HG03571 (cell line): ENCODE results near the gene MKX.

ENCODE experiments used
- ATAC-seq: cut with Tn5 transposase; IDR thresholded peaks from one replicate; pipeline ENCODE4 v1.9.1; 2021; ENCODE audit not compliant: unreplicated experiment

MKX gene

DNA sequence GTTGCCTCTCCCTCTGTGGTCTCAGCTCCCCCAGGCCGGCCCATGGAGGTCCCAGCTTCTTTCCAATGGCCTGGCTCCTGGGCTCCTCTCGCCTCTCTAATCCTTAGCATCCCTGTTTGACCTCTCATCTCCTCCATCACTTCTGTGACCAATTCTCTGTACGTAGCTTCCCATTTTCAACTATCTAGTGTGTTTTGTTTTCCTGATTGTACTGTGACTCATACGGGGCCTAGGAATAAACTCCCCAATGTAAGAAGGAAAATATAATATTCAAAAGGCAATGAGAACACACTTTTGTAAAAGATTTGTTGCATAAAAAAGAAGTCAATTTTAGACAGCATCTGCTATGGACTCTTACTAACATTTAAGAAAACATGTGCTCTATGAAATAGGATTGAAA is 90.3 kb downstream of the MKX start:
- no peak for ATAC-seq

DNA sequence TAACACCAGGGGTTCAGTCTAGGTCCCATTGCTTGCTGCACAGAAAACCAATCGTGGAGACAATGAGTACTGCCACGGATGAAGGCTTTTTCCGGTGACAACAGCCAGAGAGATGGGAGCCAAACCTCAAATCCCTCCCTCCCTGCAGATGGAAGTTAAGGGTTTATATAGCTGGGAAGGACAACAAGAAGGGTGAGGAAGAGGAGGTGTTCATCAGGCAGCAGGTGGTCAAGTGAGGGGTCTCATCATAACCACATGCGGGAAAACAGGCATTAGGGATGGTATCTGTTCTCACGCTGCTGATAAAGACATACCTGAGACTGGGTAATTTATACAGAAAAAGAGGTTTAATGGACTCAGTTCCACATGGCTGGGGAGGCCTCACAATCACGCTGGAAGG is 91.3 kb downstream of the MKX start:
- no peak for ATAC-seq

DNA sequence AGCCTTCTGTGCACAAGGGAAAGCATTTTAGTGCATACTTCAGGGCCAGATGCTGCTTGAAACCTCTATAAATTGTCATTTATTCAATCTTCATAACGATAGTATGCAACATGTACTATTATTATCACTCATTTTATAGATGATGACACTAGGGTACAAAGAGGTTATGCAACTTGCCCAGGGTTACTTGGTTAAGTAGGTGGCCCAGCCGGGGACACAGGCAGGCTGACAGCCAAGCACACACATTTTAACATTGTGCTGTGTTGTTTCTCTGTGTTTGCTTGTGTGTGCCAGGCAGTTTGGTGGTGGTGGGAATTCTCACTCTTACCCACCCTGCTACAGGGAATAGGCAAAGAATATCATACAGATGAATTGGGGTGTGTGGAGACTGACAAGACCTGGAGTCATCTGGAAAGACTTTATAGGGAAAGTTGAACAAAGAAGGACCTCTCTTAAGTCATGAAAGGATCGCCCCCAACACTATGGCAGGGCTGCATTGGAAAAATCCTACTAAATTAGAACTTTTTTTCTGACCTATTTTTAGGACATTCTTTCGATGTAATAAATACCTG is 98.9 kb downstream of the MKX start:
- ATAC-seq = no peak

DNA sequence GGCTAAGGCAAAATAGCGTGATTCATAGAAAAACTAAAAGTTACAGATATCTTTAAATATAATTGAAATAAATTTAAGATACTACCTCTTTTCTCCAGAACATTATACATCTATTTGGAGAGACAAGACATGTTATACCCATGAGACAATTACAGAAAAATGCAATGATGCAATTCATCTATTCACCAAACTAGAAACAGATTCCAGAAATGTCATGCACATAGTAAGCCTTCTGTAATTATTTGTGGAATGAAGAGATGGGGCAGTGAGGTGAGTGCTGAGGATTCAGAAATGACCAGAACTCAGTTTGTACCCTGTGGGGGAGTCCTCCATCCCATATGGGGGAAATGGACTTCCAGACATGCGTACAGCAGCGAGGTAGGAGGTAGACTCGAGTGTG is 99.4 kb downstream of the MKX start:
- no peak for ATAC-seq

DNA sequence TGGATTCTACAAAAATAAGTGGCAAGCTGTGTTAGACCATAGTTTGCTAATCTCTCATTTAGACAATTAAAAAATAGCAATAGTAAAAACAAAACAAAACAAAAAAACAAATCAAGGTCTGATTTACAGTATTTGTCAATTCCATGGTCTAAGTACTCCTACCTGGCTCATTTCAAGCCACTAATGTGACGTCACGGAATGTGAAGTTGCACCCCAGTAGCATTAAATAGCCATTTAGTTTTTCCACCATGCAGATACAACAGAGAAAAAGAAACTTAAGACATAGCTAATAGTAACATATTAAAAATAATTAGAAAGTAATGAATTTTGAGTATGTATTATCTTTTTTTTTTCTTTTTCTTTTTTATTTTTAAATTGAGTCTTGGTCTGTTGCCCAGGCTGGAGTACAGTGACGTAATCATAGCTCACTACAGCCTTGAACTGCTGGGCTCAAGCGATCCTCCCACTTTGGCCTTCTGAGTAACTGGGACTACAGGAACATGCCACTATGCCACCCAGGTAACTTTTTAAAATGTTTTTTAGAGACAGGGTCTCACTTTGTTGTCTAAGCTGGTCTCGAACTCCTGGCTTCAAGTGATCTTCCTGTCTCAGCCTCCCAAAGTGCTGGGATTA is 101.2 kb downstream of the MKX start:
- no peak for ATAC-seq

DNA sequence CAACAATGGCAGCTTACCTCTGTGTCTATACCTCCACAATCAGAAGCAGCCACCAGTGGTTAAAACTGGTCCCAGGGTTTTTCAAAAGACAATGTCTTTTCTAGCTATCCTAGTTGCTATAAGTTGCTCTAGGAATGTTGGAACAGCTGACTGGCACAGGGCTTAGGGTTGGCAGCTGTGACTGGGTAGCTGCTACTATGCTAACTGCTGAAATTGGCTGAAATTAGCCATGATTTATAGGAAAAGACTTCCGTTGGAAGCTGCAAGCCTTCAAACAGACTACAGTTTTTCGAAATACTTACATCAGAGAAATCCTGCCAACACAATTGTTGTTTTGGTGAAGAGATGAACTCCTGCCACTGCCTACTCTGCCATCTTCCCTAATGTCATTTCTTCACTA is 102.3 kb downstream of the MKX start:
- no peak for ATAC-seq

DNA sequence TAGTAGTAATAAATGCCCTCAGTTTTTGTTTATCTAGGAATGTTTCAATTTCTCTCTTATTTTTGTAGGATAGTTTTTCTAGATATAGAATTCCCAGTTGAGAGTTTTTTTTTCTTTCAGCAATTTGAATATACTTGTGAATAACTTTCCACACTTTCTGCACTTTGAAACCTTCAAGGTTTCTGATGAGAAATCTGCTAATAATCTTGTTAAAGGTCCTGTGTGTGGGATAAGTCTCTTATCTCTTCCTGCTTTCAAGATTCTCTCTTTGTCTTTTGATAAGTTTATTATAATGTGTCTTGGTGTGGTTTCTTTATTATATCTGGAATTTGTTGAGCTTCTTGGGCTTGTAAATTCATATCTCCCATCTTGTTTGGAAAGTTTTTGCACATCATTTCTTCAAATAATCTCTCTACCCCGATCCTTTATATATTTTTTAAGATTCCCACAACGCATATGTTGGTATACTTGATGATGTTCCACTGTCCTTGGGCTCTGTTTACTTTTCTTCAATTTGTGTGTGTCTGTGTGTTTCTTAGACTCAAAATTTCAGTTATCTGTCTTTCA is 103.5 kb downstream of the MKX start:
- ATAC-seq = no peak

DNA sequence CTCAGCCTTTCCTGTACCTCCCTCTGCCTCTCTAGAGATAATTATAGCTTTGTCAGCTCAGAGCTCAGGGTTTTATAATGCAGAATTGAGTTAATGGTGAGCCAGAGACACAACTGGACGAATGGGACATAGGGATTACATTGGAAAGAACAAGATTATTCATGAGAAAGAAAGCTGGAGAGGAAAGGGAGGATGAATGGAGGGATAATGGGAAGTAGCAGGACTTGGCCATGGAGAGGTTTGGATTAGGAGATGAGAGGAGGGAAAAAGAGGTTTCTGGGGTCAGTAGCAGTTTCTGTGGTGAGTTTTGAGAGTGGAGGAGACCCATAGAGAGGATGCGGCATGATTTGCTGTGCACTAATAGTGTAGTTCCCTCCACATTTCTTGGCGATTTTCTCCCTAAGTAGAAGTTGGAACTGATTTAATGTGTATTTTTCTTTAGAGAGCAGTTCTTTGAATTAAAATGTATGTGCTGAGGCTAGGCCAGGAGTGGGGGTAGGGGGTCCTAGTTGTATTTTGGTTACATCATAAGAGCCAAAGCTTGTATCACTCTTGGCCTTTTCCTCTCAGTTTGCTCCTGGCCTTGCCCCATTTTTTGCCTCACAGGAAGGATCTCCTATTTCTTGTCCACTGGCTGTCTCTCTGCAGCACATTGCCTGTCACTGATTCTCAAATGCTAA is 107.4 kb downstream of the MKX start:
- ATAC-seq = no peak

DNA sequence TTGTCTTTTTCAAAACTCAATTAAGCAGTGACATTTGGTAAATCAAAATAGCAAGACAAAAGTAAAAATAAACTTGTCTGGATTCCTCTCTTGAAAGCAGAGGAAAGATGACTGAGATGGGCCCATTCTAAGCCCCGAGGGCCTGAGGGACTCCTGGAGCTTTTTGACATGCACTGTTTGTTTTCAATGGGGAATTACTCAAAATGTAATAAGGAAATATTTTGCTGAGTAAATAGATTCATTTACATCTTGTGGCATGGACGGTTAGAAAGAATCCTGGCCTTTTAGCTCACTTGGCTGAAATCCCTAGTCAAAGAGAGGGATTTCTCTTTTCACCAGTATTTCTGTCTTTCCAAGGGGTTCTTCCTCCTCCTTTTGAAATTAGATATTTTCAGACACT is 108.0 kb downstream of the MKX start:
- ATAC-seq = no peak

DNA sequence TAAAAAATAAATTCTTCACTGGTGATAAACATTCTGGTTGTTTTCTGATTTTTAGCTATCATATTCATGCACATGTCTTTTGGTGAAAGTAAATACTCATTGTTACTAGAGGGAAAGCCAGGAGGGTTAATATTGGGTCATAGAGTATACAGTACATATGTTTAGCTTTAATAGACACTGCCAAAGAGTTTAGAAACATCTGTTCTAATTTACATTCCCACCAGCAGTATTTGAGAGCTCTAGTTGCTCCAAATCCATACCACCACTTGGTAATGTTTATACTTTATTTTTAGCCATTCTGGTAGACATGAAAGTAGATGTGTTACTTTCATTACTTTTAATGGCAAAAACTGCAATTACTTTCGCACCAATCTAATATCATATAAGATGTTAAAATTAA is 108.8 kb downstream of the MKX start:
- ATAC-seq = no peak

DNA sequence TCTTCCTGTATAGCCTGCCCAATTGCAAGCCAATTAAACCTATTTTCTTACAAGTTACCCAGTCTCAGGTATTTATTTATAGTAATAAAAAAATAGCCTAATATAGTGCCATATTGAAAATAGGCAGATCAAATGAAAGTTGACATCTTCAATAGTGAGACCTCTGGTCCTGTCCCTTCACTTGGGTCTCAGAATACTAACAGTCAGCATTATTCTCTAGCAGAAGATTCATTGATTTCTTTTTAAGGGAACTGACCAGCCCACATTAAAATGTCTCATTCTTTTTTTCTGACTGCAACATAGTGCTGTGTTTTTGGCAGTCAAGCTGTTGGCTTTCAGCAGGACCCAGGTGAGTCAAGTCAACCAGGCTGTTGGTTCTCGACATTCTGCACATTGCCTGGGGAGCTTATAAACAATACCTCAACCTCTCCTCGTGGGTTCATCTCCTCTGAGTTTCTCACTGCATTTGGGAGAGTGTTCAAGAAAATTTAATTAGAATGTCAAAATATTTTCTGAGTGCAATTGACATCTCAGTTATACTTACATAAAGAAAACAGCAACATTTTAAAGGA is 109.8 kb downstream of the MKX start:
- ATAC-seq = no peak

DNA sequence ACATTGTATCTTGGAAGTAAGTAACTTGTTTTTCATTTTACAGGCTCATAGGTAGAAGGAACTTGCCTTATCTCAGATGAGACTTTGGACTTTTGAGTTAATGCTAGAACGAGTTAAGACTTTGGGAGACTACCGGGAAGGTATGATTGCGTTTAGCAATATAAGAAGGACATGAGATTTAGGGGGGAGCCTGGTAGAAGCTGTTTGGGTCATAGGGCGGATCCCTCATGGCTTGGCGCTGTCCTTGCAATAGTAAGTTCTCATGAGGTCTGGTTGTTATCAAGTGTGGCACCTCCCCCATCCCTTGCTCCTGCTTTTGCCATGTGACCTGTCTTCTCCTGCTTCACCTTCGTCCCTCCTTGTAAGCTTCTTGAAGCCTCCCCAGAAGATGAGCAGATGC is 110.3 kb downstream of the MKX start:
- no peak for ATAC-seq

DNA sequence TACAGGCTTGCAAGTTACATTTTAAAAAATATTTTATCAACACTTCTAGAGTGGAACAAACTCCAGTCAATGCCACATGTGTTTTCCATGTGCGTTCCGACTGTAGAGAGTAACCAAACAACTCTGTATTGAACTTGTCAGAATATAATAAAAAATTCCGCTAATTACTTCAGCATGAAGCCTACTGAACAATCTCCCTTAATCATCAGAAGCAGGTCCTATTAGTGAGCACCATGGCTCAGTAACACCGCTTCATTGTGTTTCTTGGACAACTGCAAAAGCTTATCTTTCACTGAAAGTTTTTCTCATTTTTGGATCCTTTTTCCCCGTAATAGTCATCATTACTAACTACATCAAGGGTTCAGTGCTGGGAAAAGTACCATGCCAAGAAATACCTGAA is 117.0 kb downstream of the MKX start:
- no peak for ATAC-seq

DNA sequence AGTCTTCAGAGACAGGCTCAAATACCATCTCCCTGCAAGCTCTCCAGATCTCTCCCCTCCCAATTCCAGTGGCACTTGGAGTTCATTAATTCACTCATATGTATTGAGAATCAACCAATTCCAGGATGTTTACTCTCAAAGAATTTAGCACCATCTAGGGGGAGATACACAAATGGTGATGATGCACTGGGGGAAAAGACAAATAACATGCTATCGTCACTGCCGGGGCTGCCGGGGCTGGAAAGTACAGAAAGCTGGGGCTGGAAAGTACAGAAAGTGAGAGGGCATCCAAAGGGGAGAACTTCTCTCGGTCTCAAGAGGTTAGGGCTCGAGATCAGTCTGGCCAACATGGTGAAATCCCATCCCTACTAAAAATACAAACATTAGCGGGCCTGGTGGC is 118.7 kb downstream of the MKX start:
- no peak for ATAC-seq

DNA sequence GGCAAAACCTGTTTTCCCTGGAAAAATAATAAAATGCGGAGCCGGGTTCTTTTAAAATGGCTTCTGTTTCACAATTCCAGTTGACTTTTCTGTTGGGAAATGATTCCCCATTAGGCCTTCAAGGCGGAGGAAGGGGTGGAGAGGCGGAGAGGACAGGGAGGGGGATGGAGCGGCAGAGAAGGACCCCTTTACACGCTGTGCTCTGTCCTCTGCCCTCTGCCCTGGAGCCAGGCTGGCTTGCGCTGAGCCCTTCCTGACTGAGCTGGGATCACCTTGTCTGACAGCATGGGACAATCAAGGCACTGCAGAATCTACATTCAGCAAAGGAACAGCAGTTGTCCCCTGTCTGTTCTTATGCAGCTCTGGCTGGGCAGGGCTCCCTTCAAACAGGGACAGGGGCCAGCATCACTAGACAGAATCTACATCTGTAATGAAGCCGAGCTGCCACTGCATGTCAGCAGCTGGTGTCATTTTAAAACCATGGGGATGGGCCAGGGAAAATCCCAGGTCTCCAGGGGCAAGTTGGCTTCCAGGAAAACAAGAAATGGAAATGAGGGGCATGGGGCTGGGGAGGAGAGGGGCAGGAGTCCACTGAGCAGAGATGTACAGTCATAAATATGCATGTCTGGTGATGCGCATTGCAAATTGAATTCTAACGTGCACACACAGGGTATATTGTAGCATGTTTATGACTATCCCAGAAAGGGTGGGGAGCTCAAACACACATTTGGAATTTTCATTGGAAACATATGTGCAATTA is 120.0 kb downstream of the MKX start:
- no peak for ATAC-seq

DNA sequence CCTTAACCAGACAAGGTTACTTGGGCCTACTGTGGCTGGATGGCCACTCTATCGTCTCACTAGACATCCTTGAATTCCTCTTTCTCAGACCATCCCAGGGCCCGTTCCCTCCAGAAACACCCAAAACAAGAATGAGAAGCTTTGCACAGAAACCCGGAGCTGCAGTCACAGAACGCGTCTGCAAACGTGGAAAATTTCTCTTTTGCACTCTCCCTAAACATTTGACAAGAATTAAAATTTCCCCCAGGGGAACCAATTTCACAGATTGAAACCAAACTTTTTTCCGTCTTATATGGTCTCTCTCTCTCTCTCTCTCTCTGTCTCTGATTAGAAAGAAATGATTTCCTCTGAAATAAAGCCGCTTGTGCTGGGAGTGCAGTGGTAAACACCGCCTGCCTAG is 120.7 kb downstream of the MKX start:
- ATAC-seq = no peak
